Measurements from ENCODE around the gene RABEP2. TPM values are rescaled to one million over a fixed set of nuclear protein-coding genes. Genes with fewer than 3 reads are reported as not detected.

Gene RABEP2
- total RNA-seq, 2 donors from 2014 or later = 16.1 to 19.2 TPM

DNA sequence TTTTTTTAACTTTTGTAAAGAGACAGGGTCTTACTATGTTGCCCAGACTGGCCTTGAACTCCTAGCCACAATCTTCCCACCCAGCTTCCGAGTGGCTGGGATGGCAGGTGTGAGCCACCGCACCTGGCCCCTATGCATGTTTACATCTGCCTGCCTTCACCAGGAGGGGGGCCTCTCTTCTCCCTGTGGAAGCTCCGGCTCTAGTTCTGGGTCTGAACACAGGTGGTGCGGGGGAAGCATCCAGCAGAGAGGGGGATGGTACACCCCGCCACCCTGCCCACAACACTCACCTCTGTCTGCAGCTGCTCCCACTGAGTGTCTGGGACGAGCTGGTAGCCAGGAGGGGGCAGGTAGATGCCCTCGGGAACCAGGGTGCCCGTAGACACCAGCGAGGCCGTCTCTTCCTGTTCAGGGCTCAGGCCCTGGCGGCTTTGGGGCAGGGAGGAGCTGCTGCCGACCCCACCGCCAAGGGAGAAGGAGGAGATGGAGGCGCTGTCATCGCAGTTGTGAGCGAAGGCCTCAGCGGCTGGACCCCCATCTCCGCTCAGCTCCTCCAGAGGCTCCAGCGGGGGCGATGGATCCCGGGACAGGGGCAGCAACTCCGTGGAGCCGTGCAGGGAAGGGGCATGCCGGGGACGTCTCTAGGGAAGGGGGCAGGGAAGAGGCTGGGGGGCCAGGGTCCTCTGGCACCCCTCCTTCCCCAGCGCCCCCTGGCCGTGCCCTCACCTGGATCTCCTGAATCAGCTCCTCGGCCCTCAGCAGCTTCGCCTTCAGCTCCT lies 10.9 kb downstream of the RABEP2 start:
- H3K27me3 Mint-ChIP-seq (ENCODE audit: insufficient read depth) = no peaks in the 10 kb centered on the region

DNA sequence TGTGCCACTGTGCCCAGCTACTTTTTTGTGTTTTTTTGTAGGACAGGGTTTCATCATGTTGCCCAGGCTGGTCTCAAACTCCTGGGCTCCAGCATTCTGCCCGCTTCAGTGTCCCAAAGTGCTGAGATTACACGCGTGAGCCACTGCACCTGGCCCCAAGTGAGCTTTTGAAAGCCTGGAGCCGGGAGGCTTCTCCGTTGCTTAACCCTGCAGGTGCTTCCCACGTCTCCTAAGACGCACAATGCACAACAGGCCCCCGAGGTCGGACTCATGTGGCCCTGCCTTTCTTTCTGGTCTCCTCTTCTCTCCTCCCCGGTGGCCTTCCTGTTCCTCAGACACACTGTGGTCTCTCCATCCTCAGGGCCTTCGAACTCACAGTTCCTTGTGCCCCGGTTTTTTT lies 12.5 kb downstream of the RABEP2 start:
- H3K4me1 Mint-ChIP-seq = no peaks in the 10 kb centered on the region
- 92 to 93% methylated on average over 12 of the region's 12 CpGs for WGBS, 2 experiments (ENCODE audit: insufficient coverage in 1 of 2, insufficient read length in 1 of 2)
- H3K4me1 ChIP-seq (ENCODE audit: control insufficient read depth, insufficient read depth, low read length) = no peaks in the 10 kb centered on the region
- no peak overlapping the region for H3K4me3 Mint-ChIP-seq
- peaks cover 9% of the 10 kb centered on the region for H3K36me3 ChIP-seq (ENCODE audit: control insufficient read depth, insufficient read depth, low read length)
- no peak overlapping the region for H3K9ac ChIP-seq (ENCODE audit: extremely low read depth, low read length, poor library complexity, severe bottlenecking)
- no peaks in the 10 kb centered on the region for H3K27me3 Mint-ChIP-seq (ENCODE audit: insufficient read depth)
- peaks cover 40% of the 10 kb centered on the region for H3K36me3 Mint-ChIP-seq (ENCODE audit: low read depth)
- peak overlapping the region; percentile 31 for H3K27ac Mint-ChIP-seq
- H3K27me3 ChIP-seq (ENCODE audit: control insufficient read depth, insufficient read depth, low read length, poor library complexity, severe bottlenecking) = no peaks in the 10 kb centered on the region
- H3K27ac ChIP-seq (ENCODE audit: low read depth, low read length) = no peak overlapping the region
- no peak overlapping the region for H3K4me3 ChIP-seq (ENCODE audit: low read length)
- DNase-seq = no peak
- TF ChIP-seq, protein P1, sequence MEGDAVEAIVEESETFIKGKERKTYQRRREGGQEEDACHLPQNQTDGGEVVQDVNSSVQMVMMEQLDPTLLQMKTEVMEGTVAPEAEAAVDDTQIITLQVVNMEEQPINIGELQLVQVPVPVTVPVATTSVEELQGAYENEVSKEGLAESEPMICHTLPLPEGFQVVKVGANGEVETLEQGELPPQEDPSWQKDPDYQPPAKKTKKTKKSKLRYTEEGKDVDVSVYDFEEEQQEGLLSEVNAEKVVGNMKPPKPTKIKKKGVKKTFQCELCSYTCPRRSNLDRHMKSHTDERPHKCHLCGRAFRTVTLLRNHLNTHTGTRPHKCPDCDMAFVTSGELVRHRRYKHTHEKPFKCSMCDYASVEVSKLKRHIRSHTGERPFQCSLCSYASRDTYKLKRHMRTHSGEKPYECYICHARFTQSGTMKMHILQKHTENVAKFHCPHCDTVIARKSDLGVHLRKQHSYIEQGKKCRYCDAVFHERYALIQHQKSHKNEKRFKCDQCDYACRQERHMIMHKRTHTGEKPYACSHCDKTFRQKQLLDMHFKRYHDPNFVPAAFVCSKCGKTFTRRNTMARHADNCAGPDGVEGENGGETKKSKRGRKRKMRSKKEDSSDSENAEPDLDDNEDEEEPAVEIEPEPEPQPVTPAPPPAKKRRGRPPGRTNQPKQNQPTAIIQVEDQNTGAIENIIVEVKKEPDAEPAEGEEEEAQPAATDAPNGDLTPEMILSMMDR (conservative IDR thresholded peaks at IDR 0.05) = no peak
- H3K9me3 ChIP-seq (ENCODE audit: control insufficient read depth, low read length) = no peaks in the 10 kb centered on the region
- peaks cover 4% of the 10 kb centered on the region for H3K9me3 Mint-ChIP-seq

More for the DNA sequence above, 10.9 kb downstream of the RABEP2 start:
- Mint-ChIP-seq H3K27ac (no peak overlapping the region), H3K4me1 (no peaks in the 10 kb centered on the region), H3K9me3 (peaks cover 4% of the 10 kb centered on the region), H3K4me3 (no peak overlapping the region), H3K36me3 (ENCODE audit: low read depth) (peaks cover 39% of the 10 kb centered on the region)
- DNase-seq = no peak
- Histone ChIP-seq H3K27me3 (ENCODE audit: control insufficient read depth, insufficient read depth, low read length, poor library complexity, severe bottlenecking) (no peaks in the 10 kb centered on the region), H3K4me3 (ENCODE audit: low read length) (no peak overlapping the region), H3K9me3 (ENCODE audit: control insufficient read depth, low read length) (no peaks in the 10 kb centered on the region), H3K9ac (ENCODE audit: extremely low read depth, low read length, poor library complexity, severe bottlenecking) (no peak overlapping the region), H3K36me3 (ENCODE audit: control insufficient read depth, insufficient read depth, low read length) (peaks cover 5% of the 10 kb centered on the region), H3K27ac (ENCODE audit: low read depth, low read length) (no peak overlapping the region), H3K4me1 (ENCODE audit: control insufficient read depth, insufficient read depth, low read length) (no peaks in the 10 kb centered on the region)
- WGBS, 2 experiments (ENCODE audit: insufficient coverage in 1 of 2, insufficient read length in 1 of 2) = 93 to 97% methylated on average over 18 to 27 of the region's 29 CpGs
- TF ChIP-seq, protein P1 (conservative IDR thresholded peaks at IDR 0.05) = no peak

DNA sequence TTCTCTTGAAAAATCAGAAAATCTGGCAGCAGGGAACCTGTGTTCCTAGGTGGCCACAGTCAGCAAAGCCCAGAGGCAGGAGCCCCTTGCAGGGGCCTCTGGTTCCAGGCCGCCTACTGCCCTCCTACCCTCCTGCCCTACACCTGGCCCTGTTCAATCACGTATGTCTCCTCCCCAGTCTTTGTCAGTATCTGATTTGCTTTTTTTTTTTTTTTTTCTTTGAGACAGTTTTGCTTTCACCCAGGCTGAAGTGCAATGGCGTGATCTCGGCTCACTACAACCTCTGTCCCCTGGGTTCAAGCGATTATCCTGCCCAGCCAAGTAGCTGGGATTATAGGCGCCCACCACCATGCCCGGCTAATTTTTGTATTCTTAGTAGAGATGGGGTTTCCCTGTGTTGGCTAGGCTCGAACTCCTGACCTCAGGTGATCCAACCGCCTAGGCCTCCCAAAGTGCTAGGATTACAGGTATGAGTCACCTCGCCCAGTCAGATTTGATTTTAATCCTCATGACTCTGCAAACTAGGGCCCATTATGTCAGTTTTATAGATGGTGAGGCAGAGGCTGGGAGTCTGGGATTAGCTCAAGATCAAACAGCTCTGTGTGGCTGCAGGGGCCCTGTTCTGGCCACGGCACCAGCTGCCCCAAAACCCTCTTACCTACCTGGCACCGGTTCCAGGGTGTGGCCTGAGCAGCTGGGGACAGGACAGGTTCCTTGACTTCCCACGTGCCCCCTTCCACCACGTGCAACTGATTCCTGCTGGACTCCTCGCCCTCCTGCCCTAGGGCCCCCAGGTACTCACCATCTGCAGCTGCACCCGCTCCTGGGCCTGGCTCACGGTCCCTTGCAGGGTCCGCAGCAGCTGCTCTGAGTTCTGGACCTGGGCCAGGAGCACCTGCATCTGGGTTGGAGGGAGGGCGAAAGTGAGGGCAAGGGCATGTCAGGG lies 14.7 kb downstream of the RABEP2 start:
- H3K27ac ChIP-seq (ENCODE audit: low read depth, low read length) = no peak overlapping the region
- H3K9ac ChIP-seq (ENCODE audit: extremely low read depth, low read length, poor library complexity, severe bottlenecking) = no peak overlapping the region
- no peak overlapping the region for H3K4me3 Mint-ChIP-seq
- H3K4me1 ChIP-seq (ENCODE audit: control insufficient read depth, insufficient read depth, low read length) = no peaks in the 10 kb centered on the region
- H3K27ac Mint-ChIP-seq = no peak overlapping the region
- H3K4me1 Mint-ChIP-seq = no peaks in the 10 kb centered on the region
- no peaks in the 10 kb centered on the region for H3K27me3 ChIP-seq (ENCODE audit: control insufficient read depth, insufficient read depth, low read length, poor library complexity, severe bottlenecking)
- no peak overlapping the region for H3K4me3 ChIP-seq (ENCODE audit: low read length)
- no peaks in the 10 kb centered on the region for H3K27me3 Mint-ChIP-seq (ENCODE audit: insufficient read depth)
- TF ChIP-seq, protein P1 (conservative IDR thresholded peaks at IDR 0.05) = no peak
- no peaks in the 10 kb centered on the region for H3K9me3 ChIP-seq (ENCODE audit: control insufficient read depth, low read length)
- peaks cover 25% of the 10 kb centered on the region for H3K36me3 Mint-ChIP-seq (ENCODE audit: low read depth)
- WGBS, 2 experiments (ENCODE audit: insufficient coverage in 1 of 2, insufficient read length in 1 of 2) = 91 to 92% methylated on average over 11 to 19 of the region's 19 CpGs
- DNase-seq = no peak
- H3K36me3 ChIP-seq (ENCODE audit: control insufficient read depth, insufficient read depth, low read length) = peaks cover 4% of the 10 kb centered on the region
- H3K9me3 Mint-ChIP-seq = no peaks in the 10 kb centered on the region

Data from endodermal cell (in vitro differentiated cells).